NB4 (cell line): ENCODE measurements around the gene PAH.

Experiments
- DNase-seq: peaks from one replicate; pipeline ENCODE4 v3.0.0; 2010; ENCODE audit warnings: low read depth
- H3K4me3 ChIP-seq: one replicate; pipeline ENCODE4 v1.5.1; 2011; ENCODE audit warnings: mild to moderate bottlenecking, low read depth, low read length, moderate library complexity
- CTCF ChIP-seq: IDR thresholded peaks from one replicate; pipeline ENCODE4 v1.5.1; 2012; ENCODE audit warnings: low read depth, low read length
- MAX ChIP-seq: IDR thresholded peaks from 2 replicates; pipeline ENCODE4 v1.6.1; 2011; ENCODE audit warnings: low read depth, low read length
- MYC ChIP-seq: IDR thresholded peaks from 2 replicates; pipeline ENCODE4 v1.6.1; 2011; ENCODE audit warnings: low read depth, low read length
- POLR2A ChIP-seq: IDR thresholded peaks from 2 replicates; pipeline ENCODE4 v1.6.1; 2011; ENCODE audit warnings: mild to moderate bottlenecking; ENCODE audit not compliant: insufficient read length; ENCODE audit errors: extremely low read depth

Gene PAH

GRCh38 chr12:102902093-102902492 is 15.0 kb downstream of the PAH start:
- TF ChIP-seq MAX (no peak), CTCF (no peak), POLR2A (no peak), MYC (no peak)
- DNase-seq, result no peak
- H3K4me3 ChIP-seq, result no peak overlapping the region

GRCh38 chr12:102900389-102900788 is 16.7 kb downstream of the PAH start:
- no peak overlapping the region for H3K4me3 ChIP-seq
- TF ChIP-seq MYC (no peak), MAX (no peak), CTCF (no peak), POLR2A (no peak)
- no peak for DNase-seq

- no peak overlapping the region for H3K4me3 ChIP-seq
- DNase-seq, result no peak
- no peak for TF ChIP-seq CTCF
- no peak for TF ChIP-seq POLR2A
- TF ChIP-seq MAX, result no peak
- no peak for TF ChIP-seq MYC
Observed at GRCh38 chr12:102896067-102896466, 21.0 kb downstream of the PAH start.

- no peak overlapping the region for H3K4me3 ChIP-seq
- no peak for DNase-seq
- TF ChIP-seq MYC, result no peak
- no peak for TF ChIP-seq POLR2A
- no peak for TF ChIP-seq CTCF
Observed at GRCh38 chr12:102891756-102892155, 25.3 kb downstream of the PAH start.

- no peak for DNase-seq
- TF ChIP-seq MYC (no peak), POLR2A (no peak), MAX (no peak), CTCF (no peak)
- no peak overlapping the region for H3K4me3 ChIP-seq
Observed at GRCh38 chr12:102888511-102888910, 28.5 kb downstream of the PAH start.

GRCh38 chr12:102885043-102885932 is 31.8 kb downstream of the PAH start:
- TF ChIP-seq MAX (no peak), POLR2A (no peak), MYC (no peak), CTCF (no peak)
- no peak for DNase-seq
- no peak overlapping the region for H3K4me3 ChIP-seq
